ENCODE measurements around the gene TTC28.
"Not testable (repeated sequence)": the region's sequence is repeated elsewhere in the genome, so short reads cannot be mapped to it uniquely, and the experiment has no call there.

The TTC28 gene

GRCh38 chr22:28658448-28658847, 21.2 kb downstream of the TTC28 start:
- in situ Hi-C loops (cut with HindIII; ENCODE audit: low pct_unique_long_range_greater_than_20kb, low sequenced_read_pairs), result no loop called here
- DNase-seq (ENCODE audit: low read depth in 1 of 2, low spot score in 1 of 2), result no peak
- no peak for TF ChIP-seq JUND (IDR thresholded peaks at IDR 0.05; ENCODE audit: low read depth)

- DNase-seq (ENCODE audit: low read depth in 1 of 2, low spot score in 1 of 2), result no peak
- TF ChIP-seq JUND (IDR thresholded peaks at IDR 0.05; ENCODE audit: low read depth), result no peak
- in situ Hi-C loops (cut with HindIII; ENCODE audit: low pct_unique_long_range_greater_than_20kb, low sequenced_read_pairs), result no loop called here
Measured at GRCh38 chr22:28656181-28656580, 23.5 kb downstream of the TTC28 start.

- TF ChIP-seq JUND (IDR thresholded peaks at IDR 0.05; ENCODE audit: low read depth), result no peak
- no peak for DNase-seq (ENCODE audit: low read depth in 1 of 2, low spot score in 1 of 2)
- in situ Hi-C loops (cut with HindIII; ENCODE audit: low pct_unique_long_range_greater_than_20kb, low sequenced_read_pairs), result no loop called here
Measured at GRCh38 chr22:28650463-28650862, 29.2 kb downstream of the TTC28 start.

- no peak for DNase-seq (ENCODE audit: low read depth in 1 of 2, low spot score in 1 of 2)
- TF ChIP-seq JUND (IDR thresholded peaks at IDR 0.05; ENCODE audit: low read depth), result no peak
- in situ Hi-C loops (cut with HindIII; ENCODE audit: low pct_unique_long_range_greater_than_20kb, low sequenced_read_pairs), result no loop called here
Measured at GRCh38 chr22:28648792-28649191, 30.8 kb downstream of the TTC28 start.

GRCh38 chr22:28647216-28647615, 32.4 kb downstream of the TTC28 start:
- no peak for TF ChIP-seq JUND (IDR thresholded peaks at IDR 0.05; ENCODE audit: low read depth)
- in situ Hi-C loops (cut with HindIII; ENCODE audit: low pct_unique_long_range_greater_than_20kb, low sequenced_read_pairs), result no loop called here
- no peak for DNase-seq (ENCODE audit: low read depth in 1 of 2, low spot score in 1 of 2)

GRCh38 chr22:28639321-28639720, 40.3 kb downstream of the TTC28 start:
- no peak for DNase-seq (ENCODE audit: low read depth in 1 of 2, low spot score in 1 of 2)
- TF ChIP-seq JUND (IDR thresholded peaks at IDR 0.05; ENCODE audit: low read depth), result no peak
- in situ Hi-C loops (cut with HindIII; ENCODE audit: low pct_unique_long_range_greater_than_20kb, low sequenced_read_pairs), result no loop called here

- in situ Hi-C loops (cut with HindIII; ENCODE audit: low pct_unique_long_range_greater_than_20kb, low sequenced_read_pairs), result no loop called here
- DNase-seq (ENCODE audit: low read depth in 1 of 2, low spot score in 1 of 2), result no peak
- no peak for TF ChIP-seq JUND (IDR thresholded peaks at IDR 0.05; ENCODE audit: low read depth)
Measured at GRCh38 chr22:28637225-28637624, 42.4 kb downstream of the TTC28 start.

GRCh38 chr22:28630177-28630574, 49.5 kb downstream of the TTC28 start:
- TF ChIP-seq JUND (IDR thresholded peaks at IDR 0.05; ENCODE audit: low read depth), result no peak
- in situ Hi-C loops (cut with HindIII; ENCODE audit: low pct_unique_long_range_greater_than_20kb, low sequenced_read_pairs), result no loop called here
- no peak for DNase-seq (ENCODE audit: low read depth in 1 of 2, low spot score in 1 of 2)

GRCh38 chr22:28629420-28630176, 50.0 kb downstream of the TTC28 start:
- no peak for DNase-seq (ENCODE audit: low read depth in 1 of 2, low spot score in 1 of 2)
- in situ Hi-C loops (cut with HindIII; ENCODE audit: low pct_unique_long_range_greater_than_20kb, low sequenced_read_pairs), result no loop called here
- no peak for TF ChIP-seq JUND (IDR thresholded peaks at IDR 0.05; ENCODE audit: low read depth)

GRCh38 chr22:28628766-28629165, 50.9 kb downstream of the TTC28 start:
- TF ChIP-seq JUND (IDR thresholded peaks at IDR 0.05; ENCODE audit: low read depth), result no peak
- in situ Hi-C loops (cut with HindIII; ENCODE audit: low pct_unique_long_range_greater_than_20kb, low sequenced_read_pairs), result no loop called here
- no peak for DNase-seq (ENCODE audit: low read depth in 1 of 2, low spot score in 1 of 2)

- TF ChIP-seq JUND (IDR thresholded peaks at IDR 0.05; ENCODE audit: low read depth), result no peak
- in situ Hi-C loops (cut with HindIII; ENCODE audit: low pct_unique_long_range_greater_than_20kb, low sequenced_read_pairs), result no loop called here
- DNase-seq (ENCODE audit: low read depth in 1 of 2, low spot score in 1 of 2), result no peak
Measured at GRCh38 chr22:28627791-28628190, 51.8 kb downstream of the TTC28 start.

- DNase-seq (ENCODE audit: low read depth in 1 of 2, low spot score in 1 of 2), result no peak
- in situ Hi-C loops (cut with HindIII; ENCODE audit: low pct_unique_long_range_greater_than_20kb, low sequenced_read_pairs), result no loop called here
- no peak for TF ChIP-seq JUND (IDR thresholded peaks at IDR 0.05; ENCODE audit: low read depth)
Measured at GRCh38 chr22:28620244-28620922, 59.3 kb downstream of the TTC28 start.

GRCh38 chr22:28619236-28619635, 60.4 kb downstream of the TTC28 start:
- in situ Hi-C loops (cut with HindIII; ENCODE audit: low pct_unique_long_range_greater_than_20kb, low sequenced_read_pairs), result no loop called here
- TF ChIP-seq JUND (IDR thresholded peaks at IDR 0.05; ENCODE audit: low read depth), result no peak
- DNase-seq (ENCODE audit: low read depth in 1 of 2, low spot score in 1 of 2), result no peak

GRCh38 chr22:28615423-28615822, 64.2 kb downstream of the TTC28 start:
- in situ Hi-C loops (cut with HindIII; ENCODE audit: low pct_unique_long_range_greater_than_20kb, low sequenced_read_pairs); DNase-seq (ENCODE audit: low read depth in 1 of 2, low spot score in 1 of 2): not testable (repeated sequence)
